Measurements from ENCODE around the gene CES2.
"Not testable (repeated sequence)": the region's sequence is repeated elsewhere in the genome, so short reads cannot be mapped to it uniquely, and the experiment has no call there.

Gene CES2

DNA sequence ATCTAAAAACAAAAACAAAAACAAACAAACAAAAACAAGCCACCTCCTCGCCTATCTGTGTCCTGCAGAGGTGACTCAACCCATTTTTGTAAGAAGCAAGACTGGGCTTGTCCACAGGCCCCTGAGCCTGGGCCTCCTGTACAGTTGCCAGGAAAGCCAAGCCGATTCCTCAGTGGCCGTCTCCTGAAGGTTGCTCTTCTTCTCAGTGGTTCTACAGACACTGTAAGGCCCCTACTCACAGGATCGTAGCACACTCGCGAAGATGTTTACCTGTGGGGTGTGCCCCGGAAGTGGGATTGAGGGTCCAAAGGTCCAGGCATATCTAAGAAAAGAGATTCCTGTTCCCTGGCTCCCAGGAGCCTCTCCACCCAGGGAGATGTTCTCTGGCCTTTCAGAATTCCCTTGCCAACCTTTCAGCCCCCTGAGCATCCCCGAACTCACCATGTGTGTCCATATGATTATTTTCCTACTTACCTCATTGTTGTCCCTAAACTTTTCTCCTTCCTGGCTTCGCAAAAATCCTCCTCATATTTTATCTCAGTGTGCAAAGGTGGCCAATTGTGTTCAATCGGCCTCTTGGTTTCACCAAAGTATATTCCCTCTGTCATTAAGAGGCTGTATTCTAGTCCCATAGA lies 18.3 kb downstream of the CES2 start:
- no peak for DNase-seq (ENCODE audit: low read depth, low spot score)

DNA sequence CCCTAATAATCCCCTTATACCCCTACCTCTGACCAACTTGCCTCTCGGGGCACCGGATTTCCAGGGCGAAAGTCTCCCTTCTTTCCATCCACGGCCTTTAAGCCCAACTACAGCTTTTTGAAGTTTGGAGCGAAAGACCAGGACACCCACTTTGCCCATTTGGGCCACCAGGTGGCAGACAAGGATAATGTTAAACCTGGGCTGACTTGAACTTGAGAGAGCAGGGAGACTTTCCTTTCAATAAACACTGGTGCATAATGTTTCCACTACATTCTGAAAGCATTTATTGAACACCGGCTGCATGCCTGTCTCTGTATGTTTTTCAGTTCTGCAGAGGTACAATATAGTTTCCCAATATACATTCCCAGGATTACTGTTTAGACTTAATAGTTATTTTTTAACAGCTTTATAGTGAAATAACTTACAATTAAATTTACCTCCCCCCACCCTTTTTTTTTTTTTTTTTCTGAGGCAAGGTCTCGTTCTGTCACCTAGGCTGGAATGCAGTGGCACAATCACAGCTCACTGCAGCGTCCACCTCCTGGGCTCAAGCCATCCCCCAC lies 18.9 kb downstream of the CES2 start:
- DNase-seq (ENCODE audit: low read depth, low spot score), result peak; percentile 86

DNA sequence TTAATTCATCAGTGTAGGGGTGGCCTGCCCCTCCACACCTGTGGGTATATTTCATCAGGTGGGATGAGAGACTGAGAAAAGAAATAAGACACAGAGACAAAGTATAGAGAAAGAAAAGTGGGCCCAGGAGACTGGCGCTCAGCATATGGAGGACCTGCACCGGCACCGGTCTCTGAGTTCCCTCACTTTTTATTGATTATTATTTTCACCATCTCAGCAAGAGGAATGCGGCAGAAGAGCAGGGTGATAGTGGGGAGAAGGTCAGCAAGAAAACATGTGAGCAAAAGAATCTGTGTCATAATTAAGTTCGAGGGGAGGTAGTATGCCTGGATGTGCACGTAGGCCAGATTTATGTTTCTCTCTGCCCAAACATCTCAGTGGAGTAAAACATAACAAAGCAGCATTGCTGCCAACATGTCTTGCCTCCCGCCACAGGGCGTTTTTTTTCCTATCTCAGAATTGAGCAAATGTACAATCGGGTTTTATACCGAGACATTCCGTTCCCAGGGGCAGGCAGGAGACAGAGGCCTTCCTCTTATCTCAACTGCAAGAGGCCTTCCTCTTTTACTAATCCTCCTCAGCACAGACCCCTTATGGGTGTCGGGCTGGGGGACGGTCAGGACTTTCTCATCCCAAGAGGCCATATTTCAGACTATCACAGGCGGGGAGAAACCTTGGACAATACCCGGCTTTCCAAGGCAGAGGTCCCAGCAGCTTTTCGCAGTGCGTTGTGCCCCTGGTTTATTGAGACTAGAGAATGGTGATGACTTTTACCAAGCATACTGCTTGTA lies 20.2 kb downstream of the CES2 start:
- DNase-seq (ENCODE audit: low read depth, low spot score), result not testable (repeated sequence)

DNA sequence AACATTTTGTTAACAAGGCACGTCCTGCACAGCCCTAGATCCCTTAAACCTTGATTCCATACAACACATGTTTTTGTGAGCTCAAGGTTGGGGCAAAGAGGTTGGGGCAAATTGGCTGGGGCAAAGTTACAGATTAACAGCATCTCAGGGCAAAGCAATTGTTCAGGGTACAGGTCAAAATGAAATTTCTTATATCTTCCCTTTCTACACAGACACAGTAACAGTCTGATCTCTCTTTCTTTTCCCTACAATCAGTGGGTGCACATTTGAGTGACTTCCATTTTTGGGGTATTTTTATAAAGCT lies 20.8 kb downstream of the CES2 start:
- not testable (repeated sequence) for DNase-seq (ENCODE audit: low read depth, low spot score)

DNA sequence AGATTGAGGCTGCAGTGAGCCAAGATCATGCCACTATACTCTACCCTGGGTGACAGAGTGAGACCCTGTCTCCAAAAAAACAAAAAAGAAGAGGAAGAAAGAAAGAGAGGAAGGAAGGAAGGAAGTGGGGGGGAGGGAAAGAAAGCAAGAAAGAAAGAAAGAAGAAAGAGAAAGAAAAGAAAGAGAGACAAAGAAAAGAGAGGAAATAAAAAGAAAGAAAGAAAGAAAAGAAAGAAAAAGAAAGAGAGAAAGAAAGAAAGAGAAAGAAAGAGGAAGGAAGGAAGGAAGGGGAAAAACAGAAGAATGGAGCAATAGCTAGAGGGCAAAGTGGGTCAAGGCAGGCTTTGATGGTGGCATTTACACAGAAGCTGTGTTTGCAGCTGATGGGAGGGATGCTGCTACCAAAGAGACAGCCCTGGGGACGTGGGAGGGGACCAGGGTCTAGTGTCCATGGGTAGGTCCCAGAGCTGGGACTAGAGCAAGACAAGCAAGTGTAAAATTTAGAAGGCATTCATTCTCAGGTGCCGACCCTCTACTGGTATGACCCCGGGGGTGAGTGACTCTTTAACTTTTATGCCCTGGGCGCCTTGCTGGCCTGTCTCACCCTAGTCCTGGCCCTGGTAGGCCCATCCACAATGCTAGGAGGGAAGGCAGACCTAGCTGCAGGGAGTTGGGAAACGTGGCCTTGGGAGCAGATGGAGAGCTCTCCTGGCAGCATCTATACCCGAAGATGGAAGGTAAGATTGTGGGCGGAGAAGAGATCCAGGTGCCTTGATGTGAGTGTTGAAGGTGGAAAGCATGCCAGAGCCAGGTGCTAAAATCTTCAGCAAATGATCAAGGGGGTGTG lies 23.8 kb downstream of the CES2 start:
- no peak for DNase-seq (ENCODE audit: low read depth, low spot score)

DNA sequence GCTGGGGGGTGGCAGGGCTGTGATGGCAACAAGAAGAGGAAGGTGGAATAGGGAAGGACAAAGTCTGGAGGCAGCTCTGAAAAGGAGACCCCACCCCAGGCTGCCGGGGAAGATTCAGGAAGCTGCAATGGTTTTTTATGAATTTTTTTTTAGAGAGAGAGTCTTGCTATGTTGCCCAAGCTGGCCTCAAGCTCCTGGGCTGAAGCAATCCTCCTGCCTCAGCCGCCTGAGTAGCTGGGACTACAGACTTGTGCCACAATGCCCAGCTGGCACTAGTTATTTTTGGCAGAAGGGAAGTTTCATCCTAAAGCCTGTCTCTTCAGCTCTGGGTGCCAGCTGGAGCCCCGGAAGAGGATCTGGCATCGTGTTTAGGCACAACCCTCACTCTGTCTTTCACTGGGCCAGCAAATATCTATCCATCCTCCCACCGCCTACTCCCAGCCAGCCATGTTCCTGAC lies 24.4 kb downstream of the CES2 start:
- no peak for DNase-seq (ENCODE audit: low read depth, low spot score)

DNA sequence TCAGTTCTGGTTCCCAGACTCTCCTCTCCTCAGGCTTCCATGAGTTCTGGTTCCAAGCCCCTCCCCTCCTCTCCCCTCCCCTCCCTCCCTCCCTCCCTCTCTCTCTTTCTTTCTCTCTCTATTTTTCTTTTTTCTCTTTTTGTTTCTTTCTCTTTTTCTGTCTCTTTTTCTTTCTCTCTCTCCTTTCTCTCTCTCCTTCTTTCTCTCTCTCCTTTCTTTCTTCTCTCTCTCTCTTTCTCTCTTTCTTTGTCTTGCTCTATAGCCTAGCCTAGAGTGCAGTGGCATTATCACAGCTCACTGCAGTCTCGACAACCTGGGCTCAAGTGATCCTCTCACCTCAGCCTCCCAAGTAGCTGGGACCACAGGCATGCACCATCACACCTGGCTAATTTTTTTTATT lies 25.0 kb downstream of the CES2 start:
- DNase-seq (ENCODE audit: low read depth, low spot score), result no peak

DNA sequence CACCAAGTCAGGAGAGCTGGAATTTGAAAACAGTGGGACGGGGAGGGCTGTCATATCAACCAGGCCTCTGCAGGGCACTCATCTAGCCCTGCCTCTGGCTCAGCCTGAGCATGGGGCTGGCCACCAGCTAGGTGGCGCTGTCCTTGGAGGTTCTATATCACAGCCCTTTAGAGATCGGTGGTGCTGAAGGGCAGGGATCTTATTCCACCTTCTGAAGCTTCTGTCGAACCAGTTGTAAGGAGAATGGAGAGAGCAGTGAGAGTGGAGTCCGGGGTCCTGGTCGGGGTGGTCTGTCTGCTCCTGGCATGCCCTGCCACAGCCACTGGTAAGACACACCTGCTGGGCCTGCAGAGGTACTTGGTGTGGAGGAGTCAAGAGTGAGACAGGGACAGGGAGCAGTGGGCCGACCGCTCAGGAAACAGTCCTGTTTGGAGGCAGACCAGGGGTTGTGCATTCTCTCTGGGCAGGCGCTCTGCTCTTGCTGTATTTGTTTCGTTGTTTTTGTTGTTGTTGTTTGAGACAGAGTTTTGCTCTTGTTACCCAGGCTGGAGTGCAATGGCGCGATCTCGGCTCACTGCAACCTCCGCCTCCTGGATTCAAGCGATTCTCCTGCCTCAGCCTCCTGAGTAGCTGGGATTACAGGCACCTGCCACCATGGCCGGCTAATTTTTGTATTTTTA lies 25.9 kb downstream of the CES2 start, which contains the start of gene CES3:
Gene CES3, plus strand, starts transcription at position 202 of the 680 bp plus-strand sequence. Its CDS starts 42 bp downstream, at position 244.
- peak; percentile 75 for DNase-seq (ENCODE audit: low read depth, low spot score)

DNA sequence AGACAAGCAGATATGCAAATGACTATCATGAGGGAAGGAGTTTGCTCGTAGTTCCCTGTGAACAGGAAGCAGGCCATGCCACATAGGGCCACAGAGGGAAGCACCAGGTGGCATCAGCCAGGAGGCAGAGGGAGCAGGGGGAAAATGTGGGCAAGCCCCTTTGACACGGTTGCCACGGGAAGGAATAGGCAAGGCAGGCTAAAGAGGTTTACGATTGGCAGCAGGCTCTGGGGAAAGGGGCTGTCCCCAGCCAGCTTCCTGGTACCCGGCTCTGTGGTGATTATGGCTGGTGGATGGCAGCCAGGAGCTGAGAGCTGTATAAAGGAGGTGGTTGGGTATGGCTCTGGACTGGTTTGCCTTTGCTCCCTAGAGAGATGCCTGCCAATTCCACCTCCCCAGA lies 26.6 kb downstream of the CES2 start:
- DNase-seq (ENCODE audit: low read depth, low spot score), result peak; percentile 21

DNA sequence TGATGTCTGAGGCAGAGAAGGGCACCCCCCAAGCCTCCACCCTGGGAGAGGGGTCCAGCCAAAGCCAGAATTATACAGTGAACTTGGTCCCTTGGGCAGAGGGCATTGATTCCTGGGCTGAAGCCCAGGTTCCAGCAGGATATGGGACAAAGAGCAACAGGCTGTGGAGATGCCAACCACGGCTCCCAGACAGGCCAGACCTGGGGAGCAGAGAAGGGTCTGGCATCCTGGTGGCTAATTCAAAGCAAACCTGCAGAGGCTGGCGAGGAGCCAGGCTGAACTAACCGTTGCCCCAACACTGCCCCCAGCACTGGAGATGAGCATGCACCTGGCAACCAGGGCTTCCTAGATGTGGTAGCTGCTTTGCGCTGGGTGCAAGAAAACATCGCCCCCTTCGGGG lies 28.7 kb downstream of the CES2 start:
- DNase-seq (ENCODE audit: low read depth, low spot score), result no peak

DNA sequence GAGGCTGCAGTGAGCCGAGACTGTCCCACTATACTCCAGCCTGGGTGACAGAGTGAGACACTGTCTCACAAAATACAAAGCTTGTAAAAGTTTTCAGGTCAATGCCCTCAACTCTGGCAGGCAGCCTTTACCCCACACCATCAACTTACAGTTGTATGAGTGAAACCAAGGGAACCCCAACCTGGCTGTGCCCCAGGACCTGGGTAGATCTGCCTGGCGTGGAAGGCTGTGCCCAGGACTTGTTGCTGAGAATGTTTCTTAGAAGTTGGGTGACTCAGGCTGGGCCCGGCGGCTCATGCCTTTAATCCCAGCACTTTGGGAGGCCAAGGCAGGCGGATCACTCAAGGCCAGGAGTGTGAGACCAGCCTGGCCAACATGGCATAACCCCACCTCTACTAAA lies 33.5 kb downstream of the CES2 start:
- DNase-seq (ENCODE audit: low read depth, low spot score), result no peak

DNA sequence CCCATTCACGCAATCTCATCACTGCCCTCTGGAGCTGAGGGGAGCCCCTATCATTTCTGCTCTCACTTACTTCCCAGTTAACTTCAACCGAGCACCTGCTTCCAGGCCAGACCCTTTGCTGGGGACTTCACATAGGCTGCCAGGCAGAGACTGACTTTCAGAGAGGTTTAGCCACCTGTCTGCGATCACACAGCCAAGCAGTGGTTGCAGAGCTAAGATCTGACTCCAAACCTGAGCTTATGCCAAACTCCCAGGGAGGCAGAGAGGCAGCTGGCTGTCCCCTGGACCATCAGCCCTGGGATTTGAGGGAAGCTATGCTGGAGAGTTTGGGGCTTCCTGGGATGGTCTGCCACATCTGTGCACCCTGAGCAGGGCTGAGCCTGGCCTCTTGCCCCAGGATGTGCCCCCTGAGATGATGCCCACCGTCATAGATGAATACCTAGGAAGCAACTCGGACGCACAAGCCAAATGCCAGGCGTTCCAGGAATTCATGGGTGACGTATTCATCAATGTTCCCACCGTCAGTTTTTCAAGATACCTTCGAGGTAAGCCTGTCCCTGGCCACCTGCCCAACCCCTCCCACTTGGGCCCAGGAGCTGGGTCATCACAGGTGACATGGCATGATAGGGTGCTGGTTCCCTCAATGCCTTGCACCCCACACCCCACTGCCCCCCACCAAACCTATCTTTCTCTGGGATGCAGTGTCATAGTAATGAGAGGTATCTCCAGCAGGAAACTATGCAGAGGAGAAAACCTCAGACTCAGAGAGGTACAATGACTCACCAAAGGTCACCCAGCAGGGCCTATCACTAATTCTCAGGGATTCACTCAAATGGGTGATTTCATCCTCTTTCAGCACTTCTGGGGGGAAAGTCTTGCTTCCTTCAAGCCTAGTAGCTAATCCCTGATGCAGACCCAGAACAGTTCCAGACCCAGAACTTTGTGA lies 35.7 kb downstream of the CES2 start:
- peak; percentile 23 for DNase-seq (ENCODE audit: low read depth, low spot score)

DNA sequence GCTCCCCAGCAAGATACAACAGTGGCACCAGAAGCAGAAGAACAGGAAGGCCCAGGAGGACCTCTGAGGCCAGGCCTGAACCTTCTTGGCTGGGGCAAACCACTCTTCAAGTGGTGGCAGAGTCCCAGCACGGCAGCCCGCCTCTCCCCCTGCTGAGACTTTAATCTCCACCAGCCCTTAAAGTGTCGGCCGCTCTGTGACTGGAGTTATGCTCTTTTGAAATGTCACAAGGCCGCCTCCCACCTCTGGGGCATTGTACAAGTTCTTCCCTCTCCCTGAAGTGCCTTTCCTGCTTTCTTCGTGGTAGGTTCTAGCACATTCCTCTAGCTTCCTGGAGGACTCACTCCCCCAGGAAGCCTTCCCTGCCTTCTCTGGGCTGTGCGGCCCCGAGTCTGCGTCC lies 37.7 kb downstream of the CES2 start:
- DNase-seq (ENCODE audit: low read depth, low spot score), result no peak

DNA sequence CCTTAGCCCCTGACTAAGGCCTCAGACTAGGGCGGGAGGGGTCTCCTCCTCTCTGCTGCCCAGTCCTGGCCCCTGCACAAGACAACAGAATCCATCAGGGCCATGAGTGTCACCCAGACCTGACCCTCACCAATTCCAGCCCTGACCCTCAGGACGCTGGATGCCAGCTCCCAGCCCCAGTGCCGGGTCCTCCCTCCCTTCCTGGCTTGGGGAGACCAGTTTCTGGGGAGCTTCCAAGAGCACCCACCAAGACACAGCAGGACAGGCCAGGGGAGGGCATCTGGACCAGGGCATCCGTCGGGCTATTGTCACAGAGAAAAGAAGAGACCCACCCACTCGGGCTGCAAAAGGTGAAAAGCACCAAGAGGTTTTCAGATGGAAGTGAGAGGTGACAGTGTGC lies 38.4 kb downstream of the CES2 start:
- DNase-seq (ENCODE audit: low read depth, low spot score), result no peak

DNA sequence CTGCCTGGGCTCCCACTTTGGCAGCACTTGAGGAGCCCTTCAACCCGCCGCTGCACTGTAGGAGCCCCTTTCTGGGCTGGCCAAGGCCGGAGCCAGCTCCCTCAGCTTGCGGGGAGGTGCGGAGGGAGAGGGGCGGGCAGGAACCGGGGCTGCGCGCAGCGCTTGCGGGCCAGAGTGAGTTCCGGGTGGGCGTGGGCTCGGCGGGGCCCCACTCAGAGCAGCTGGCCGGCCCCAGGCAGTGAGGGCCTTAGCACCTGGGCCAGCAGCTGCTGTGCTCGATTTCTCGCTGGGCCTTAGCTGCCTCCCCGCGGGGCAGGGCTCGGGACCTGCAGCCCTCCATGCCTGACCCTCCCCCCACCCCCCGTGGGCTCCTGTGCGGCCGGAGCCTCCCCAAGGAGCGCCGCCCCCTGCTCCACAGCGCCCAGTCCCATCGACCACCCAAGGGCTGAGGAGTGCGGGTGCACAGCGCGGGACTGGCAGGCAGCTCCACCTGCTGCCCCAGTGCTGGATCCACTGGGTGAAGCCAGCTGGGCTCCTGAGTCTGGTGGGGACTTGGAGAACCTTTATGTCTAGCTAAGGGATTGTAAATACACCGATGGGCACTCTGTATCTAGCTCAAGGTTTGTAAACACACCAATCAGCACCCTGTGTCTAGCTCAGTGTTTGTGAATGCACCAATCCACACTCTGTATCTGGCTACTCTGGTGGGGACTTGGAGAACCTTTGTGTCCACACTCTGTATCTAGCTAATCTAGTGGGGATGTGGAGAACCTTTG lies 39.0 kb downstream of the CES2 start:
- DNase-seq (ENCODE audit: low read depth, low spot score), result not testable (repeated sequence)

DNA sequence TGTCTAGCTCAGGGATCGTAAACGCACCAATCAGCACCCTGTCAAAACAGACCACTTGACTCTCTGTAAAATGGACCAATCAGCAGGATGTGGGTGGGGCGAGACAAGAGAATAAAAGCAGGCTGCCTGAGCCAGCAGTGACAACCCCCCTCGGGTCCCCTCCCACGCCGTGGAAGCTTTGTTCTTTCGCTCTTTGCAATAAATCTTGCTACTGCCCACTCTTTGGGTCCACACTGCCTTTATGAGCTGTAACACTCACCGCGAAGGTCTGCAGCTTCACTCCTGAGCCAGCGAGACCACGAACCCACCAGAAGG lies 39.6 kb downstream of the CES2 start:
- not testable (repeated sequence) for DNase-seq (ENCODE audit: low read depth, low spot score)

DNA sequence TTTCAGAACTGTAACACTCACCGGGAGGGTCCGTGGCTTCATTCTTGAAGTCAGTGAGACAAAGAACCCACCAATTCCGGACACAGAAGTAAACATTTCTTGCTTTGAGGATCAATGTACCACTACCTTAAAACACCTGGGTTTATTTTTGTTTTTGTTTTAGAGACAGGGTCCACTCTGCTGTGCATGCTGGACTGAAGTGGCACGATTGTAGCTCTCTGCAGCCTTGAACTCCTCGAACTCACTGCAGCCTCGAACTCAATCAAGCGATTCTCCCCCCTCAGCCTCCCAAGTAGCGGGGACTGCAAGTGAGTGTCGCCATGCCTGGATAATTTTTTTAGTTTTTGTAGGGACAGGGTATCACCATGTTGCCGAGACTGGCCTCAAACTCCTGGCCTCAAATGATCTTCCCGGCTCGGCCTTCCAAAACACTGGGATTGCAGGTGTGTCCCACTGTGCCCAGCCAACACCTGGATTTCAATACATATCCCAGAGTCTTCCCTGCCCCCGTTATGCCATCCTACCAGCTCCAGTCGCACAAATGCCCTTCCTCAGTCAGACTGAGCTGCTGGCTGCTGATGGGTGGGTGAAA lies 40.1 kb downstream of the CES2 start:
- no peak for DNase-seq (ENCODE audit: low read depth, low spot score)

DNA sequence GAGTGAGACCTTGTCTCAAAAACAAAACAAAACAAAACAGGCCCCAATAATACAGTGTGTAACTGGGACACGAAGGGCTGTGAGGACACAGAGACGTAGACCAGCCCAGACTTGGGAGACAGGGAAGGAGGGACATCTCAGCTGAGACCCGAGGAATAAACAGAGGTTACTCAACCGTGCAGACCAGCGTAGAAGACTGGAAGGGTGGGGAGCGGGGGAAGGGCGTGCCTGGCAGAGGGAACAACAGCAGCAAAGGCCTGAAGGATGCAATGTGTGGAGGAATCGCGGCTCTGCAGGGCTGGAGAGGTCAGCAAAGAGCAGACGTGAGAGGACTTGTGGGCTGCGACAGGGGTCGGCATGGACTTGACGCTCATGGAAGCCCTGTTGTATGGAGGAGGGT lies 41.4 kb downstream of the CES2 start:
- DNase-seq (ENCODE audit: low read depth, low spot score), result no peak

DNA sequence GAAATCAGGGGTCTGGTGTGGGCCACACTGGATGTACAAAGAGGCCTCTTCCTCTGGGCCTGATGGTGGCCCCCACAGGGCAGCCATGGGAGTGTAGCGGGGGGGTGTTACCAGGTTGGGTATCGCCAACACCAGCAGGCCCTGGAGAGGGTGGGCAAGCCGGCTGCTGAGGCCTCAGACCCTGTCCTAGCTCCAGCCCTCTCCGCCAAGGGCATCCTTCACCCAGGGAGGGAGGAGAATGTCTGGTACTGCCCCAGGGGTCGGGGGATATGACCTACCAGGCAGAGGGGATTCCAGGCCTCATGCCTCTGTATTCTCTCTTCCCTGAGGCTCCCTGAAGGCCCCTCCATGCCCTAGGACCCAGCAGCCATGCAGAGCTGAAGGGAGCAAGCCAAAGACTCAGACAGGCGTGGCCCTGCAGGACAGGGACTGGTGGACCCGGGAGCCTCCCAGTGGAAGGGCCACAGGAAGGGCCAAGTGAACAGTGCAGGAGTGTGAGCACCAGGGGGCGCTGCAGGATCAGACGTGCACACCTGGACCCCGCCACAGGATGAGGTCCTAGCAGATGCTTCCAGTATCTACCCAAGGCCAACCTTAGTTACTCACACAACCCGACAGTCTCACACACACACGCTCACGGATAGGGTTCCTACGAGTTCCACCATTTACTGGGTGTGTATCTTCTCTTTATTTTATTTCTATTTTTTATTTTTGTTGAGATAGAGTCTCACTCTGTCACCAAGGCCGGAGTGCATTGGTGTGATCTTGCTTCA lies 42.2 kb downstream of the CES2 start:
- DNase-seq (ENCODE audit: low read depth, low spot score), result peak; percentile 86

Measured in astrocyte of the hippocampus (primary cell).